GM23338 (cell line): ENCODE results near the gene RASGRP1. TPM values are rescaled to one million over a fixed set of nuclear protein-coding genes. Genes with fewer than 3 reads are reported as not detected.
A peak's percentile ranks its signal among the peaks of the same experiment; 100 is the strongest.

Experiments used
- ATAC-seq: fragments of 200-7000 bp; cut with Tn5 transposase; 3 replicates; pipeline ENCODE4 v1.9.1; 2020
- DNase-seq: peaks from one replicate; pipeline ENCODE4 v3.0.0-alpha.2; 2015; ENCODE audit warnings: low spot score
- H2AFZ ChIP-seq: fragments of 200-600 bp; sonication (generic); 2 replicates; pipeline ENCODE4 v1.8.0; 2016; ENCODE audit warnings: antibody characterized with exemption, mild to moderate bottlenecking, moderate library complexity
- H3F3A ChIP-seq: fragments of 200-600 bp; sonication (generic); replicated peaks from 2 replicates; pipeline ENCODE4 v1.8.0; 2017; ENCODE audit warnings: antibody characterized with exemption, mixed run types, low read depth
- H3K27ac ChIP-seq: fragments of 200-600 bp; sonication (generic); 2 replicates; pipeline ENCODE4 v1.6.1; 2016; ENCODE audit warnings: low read depth
- H3K27me3 ChIP-seq: fragments of 200-600 bp; sonication (generic); 2 replicates; pipeline ENCODE4 v1.8.0; 2016; ENCODE audit warnings: mild to moderate bottlenecking, mixed run types, moderate library complexity; ENCODE audit not compliant: insufficient read depth
- H3K36me3 ChIP-seq: fragments of 200-600 bp; sonication (generic); 2 replicates; pipeline ENCODE4 v1.8.0; 2016; ENCODE audit warnings: mild to moderate bottlenecking; ENCODE audit not compliant: insufficient read depth
- H3K4me1 ChIP-seq: fragments of 200-600 bp; sonication (generic); 2 replicates; pipeline ENCODE4 v1.8.0; 2016; ENCODE audit warnings: mild to moderate bottlenecking, moderate library complexity; ENCODE audit not compliant: insufficient read depth
- H3K4me2 ChIP-seq: fragments of 200-600 bp; sonication (generic); 2 replicates; pipeline ENCODE4 v1.7.1; 2017; ENCODE audit warnings: mixed run types
- H3K4me3 ChIP-seq: fragments of 200-600 bp; sonication (generic); 2 replicates; pipeline ENCODE4 v1.6.1; 2016; ENCODE audit warnings: mixed run types
- H3K79me2 ChIP-seq: fragments of 200-600 bp; sonication (generic); replicated peaks from 2 replicates; pipeline ENCODE4 v1.8.0; 2017; ENCODE audit warnings: mild to moderate bottlenecking; ENCODE audit not compliant: insufficient read depth
- H3K9me2 ChIP-seq: fragments of 200-600 bp; sonication (generic); 2 replicates; pipeline ENCODE4 v1.8.0; 2017; ENCODE audit not compliant: insufficient read depth
- H4K20me1 ChIP-seq: fragments of 200-600 bp; sonication (generic); replicated peaks from 2 replicates; pipeline ENCODE4 v1.8.0; 2017; ENCODE audit warnings: mild to moderate bottlenecking; ENCODE audit not compliant: insufficient read depth
- H3K27ac Mint-ChIP-seq: 2 replicates; pipeline ENCODE4 v1.8.0; 2020; ENCODE audit warnings: inconsistent platforms, mild to moderate bottlenecking, moderate library complexity, mixed read lengths
- H3K27me3 Mint-ChIP-seq: 3 replicates; pipeline ENCODE4 v1.8.0; 2022; ENCODE audit warnings: low read depth, mild to moderate bottlenecking, moderate library complexity, mixed read lengths, inconsistent platforms; ENCODE audit not compliant: insufficient read depth, poor library complexity
- H3K36me3 Mint-ChIP-seq: 3 replicates; pipeline ENCODE4 v1.8.0; 2021; ENCODE audit warnings: low read depth, mild to moderate bottlenecking, inconsistent platforms, moderate library complexity, mixed read lengths
- H3K4me1 Mint-ChIP-seq: 3 replicates; pipeline ENCODE4 v1.8.0; 2020; ENCODE audit warnings: mild to moderate bottlenecking, inconsistent platforms, mixed read lengths
- H3K4me3 Mint-ChIP-seq: 3 replicates; pipeline ENCODE4 v1.8.0; 2021; ENCODE audit warnings: moderate library complexity, mild to moderate bottlenecking, inconsistent platforms, mixed read lengths
- H3K9me3 Mint-ChIP-seq: 3 replicates; pipeline ENCODE4 v1.8.0; 2020; ENCODE audit warnings: moderate library complexity, mild to moderate bottlenecking, inconsistent platforms, mixed read lengths
- CREB1 ChIP-seq: fragments of 250-450 bp; sonication (Bioruptor Pico); IDR thresholded peaks from 2 replicates; pipeline ENCODE4 v1.5.0; 2020; ENCODE audit warnings: low read depth, mild to moderate bottlenecking, moderate library complexity
- EZH2 ChIP-seq: fragments of 200-600 bp; sonication (generic); IDR thresholded peaks from one replicate; pipeline ENCODE4 v1.8.0; 2017; ENCODE audit warnings: antibody characterized with exemption, mild to moderate bottlenecking, low read depth; ENCODE audit not compliant: unreplicated experiment
- EZH2phosphoT487 ChIP-seq: fragments of 200-600 bp; sonication (generic); IDR thresholded peaks from one replicate; pipeline ENCODE4 v1.8.1; 2018; ENCODE audit warnings: antibody characterized with exemption; ENCODE audit not compliant: unreplicated experiment
- JUNB ChIP-seq: IDR thresholded peaks from one replicate; pipeline ENCODE4 v1.6.1; 2016; ENCODE audit warnings: antibody characterized with exemption; ENCODE audit not compliant: unreplicated experiment
- POLR2AphosphoS5 ChIP-seq: IDR thresholded peaks from 2 replicates; pipeline ENCODE4 v1.6.1; 2016; ENCODE audit warnings: antibody characterized with exemption, low read depth
- STAT1 ChIP-seq: IDR thresholded peaks from one replicate; pipeline ENCODE4 v1.6.1; 2016; ENCODE audit warnings: antibody characterized with exemption; ENCODE audit not compliant: unreplicated experiment
- ZNF114 ChIP-seq: fragments of 250-450 bp; sonication (Bioruptor Pico); IDR thresholded peaks from 2 replicates; pipeline ENCODE4 v1.5.0; 2020; ENCODE audit warnings: mild to moderate bottlenecking, moderate library complexity
- ZNF331 ChIP-seq: fragments of 250-450 bp; sonication (Bioruptor Pico); IDR thresholded peaks from 2 replicates; pipeline ENCODE4 v1.5.0; 2020; ENCODE audit warnings: low read depth, mild to moderate bottlenecking, moderate library complexity
- polyA plus RNA-seq: library from polyadenylated mRNA; unstranded; fragments of >200 nt; fragmentation: Nextera tagmentation; extraction: Ambion mirVana; gene quantifications from 2 replicates; pipeline ENCODE4 v1.2.1, GENCODE V29; 2016
- total RNA-seq: library from RNA; depleted of rRNA; stranded (reverse); fragments of >200 nt; shearing (Covaris generic); gene quantifications from 2 replicates; pipeline ENCODE4 v1.2.3, GENCODE V29; 2014
- TF ChIP-seq, protein P1 (sequence below): IDR thresholded peaks from one replicate; pipeline ENCODE4 v1.6.1; 2018; ENCODE audit warnings: antibody characterized with exemption; ENCODE audit not compliant: unreplicated experiment
- TF ChIP-seq, protein P2 (sequence below): fragments of 250-450 bp; sonication (Bioruptor Pico); IDR thresholded peaks from 2 replicates; pipeline ENCODE4 v1.5.0; 2020; ENCODE audit warnings: mild to moderate bottlenecking, moderate library complexity
- TF ChIP-seq, protein P3 (sequence below): IDR thresholded peaks from 2 replicates; pipeline ENCODE4 v1.6.1; 2016; ENCODE audit warnings: antibody characterized with exemption

The RASGRP1 gene
- total and polyA plus RNA-seq, 2 experiments from 2014 or later: 1.1 to 1.2 TPM

DNA sequence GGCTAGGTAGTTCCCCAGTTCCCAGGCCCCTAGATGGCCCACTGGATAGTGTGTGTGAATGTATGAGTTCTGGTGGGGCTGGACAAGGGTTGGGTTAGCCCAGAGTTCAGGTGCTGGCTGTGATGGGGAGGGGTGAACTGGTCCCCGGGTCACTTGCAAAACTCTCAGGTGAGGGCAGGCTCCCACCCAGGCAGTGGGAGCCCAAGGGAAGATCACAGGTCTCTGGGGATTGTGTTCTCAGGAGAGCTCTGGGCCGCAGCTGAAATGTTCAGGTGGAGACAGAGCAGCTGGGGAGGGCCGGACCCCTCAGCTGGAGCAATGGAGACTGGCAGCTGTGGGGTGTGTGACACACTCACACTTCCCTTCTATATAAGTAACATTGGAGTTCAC is 123.5 kb downstream of the RASGRP1 start:
- no peaks in the 10 kb centered on the region for H3K36me3 Mint-ChIP-seq
- Histone ChIP-seq H3K4me3 (no peak overlapping the region), H2AFZ (peak overlapping the region; percentile 90), H3K9me2 (no peaks in the 10 kb centered on the region), H3K4me2 (no peak overlapping the region; the same call in 1 of the 2 replicates), H3K4me1 (no peaks in the 10 kb centered on the region), H3K27ac (no peak overlapping the region), H3K27me3 (no peaks in the 10 kb centered on the region), H3F3A (no peaks in the 10 kb centered on the region), H4K20me1 (no peaks in the 10 kb centered on the region), H3K79me2 (no peaks in the 10 kb centered on the region), H3K36me3 (no peaks in the 10 kb centered on the region)
- TF ChIP-seq, protein P1, sequence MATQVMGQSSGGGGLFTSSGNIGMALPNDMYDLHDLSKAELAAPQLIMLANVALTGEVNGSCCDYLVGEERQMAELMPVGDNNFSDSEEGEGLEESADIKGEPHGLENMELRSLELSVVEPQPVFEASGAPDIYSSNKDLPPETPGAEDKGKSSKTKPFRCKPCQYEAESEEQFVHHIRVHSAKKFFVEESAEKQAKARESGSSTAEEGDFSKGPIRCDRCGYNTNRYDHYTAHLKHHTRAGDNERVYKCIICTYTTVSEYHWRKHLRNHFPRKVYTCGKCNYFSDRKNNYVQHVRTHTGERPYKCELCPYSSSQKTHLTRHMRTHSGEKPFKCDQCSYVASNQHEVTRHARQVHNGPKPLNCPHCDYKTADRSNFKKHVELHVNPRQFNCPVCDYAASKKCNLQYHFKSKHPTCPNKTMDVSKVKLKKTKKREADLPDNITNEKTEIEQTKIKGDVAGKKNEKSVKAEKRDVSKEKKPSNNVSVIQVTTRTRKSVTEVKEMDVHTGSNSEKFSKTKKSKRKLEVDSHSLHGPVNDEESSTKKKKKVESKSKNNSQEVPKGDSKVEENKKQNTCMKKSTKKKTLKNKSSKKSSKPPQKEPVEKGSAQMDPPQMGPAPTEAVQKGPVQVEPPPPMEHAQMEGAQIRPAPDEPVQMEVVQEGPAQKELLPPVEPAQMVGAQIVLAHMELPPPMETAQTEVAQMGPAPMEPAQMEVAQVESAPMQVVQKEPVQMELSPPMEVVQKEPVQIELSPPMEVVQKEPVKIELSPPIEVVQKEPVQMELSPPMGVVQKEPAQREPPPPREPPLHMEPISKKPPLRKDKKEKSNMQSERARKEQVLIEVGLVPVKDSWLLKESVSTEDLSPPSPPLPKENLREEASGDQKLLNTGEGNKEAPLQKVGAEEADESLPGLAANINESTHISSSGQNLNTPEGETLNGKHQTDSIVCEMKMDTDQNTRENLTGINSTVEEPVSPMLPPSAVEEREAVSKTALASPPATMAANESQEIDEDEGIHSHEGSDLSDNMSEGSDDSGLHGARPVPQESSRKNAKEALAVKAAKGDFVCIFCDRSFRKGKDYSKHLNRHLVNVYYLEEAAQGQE: no peak
- TF ChIP-seq CREB1 (no peak), STAT1 (no peak), ZNF114 (CRISPR knock-in tag) (no peak), JUNB (no peak), ZNF331 (no peak), EZH2phosphoT487 (no peak), POLR2AphosphoS5 (no peak), EZH2 (no peak)
- TF ChIP-seq, protein P2, sequence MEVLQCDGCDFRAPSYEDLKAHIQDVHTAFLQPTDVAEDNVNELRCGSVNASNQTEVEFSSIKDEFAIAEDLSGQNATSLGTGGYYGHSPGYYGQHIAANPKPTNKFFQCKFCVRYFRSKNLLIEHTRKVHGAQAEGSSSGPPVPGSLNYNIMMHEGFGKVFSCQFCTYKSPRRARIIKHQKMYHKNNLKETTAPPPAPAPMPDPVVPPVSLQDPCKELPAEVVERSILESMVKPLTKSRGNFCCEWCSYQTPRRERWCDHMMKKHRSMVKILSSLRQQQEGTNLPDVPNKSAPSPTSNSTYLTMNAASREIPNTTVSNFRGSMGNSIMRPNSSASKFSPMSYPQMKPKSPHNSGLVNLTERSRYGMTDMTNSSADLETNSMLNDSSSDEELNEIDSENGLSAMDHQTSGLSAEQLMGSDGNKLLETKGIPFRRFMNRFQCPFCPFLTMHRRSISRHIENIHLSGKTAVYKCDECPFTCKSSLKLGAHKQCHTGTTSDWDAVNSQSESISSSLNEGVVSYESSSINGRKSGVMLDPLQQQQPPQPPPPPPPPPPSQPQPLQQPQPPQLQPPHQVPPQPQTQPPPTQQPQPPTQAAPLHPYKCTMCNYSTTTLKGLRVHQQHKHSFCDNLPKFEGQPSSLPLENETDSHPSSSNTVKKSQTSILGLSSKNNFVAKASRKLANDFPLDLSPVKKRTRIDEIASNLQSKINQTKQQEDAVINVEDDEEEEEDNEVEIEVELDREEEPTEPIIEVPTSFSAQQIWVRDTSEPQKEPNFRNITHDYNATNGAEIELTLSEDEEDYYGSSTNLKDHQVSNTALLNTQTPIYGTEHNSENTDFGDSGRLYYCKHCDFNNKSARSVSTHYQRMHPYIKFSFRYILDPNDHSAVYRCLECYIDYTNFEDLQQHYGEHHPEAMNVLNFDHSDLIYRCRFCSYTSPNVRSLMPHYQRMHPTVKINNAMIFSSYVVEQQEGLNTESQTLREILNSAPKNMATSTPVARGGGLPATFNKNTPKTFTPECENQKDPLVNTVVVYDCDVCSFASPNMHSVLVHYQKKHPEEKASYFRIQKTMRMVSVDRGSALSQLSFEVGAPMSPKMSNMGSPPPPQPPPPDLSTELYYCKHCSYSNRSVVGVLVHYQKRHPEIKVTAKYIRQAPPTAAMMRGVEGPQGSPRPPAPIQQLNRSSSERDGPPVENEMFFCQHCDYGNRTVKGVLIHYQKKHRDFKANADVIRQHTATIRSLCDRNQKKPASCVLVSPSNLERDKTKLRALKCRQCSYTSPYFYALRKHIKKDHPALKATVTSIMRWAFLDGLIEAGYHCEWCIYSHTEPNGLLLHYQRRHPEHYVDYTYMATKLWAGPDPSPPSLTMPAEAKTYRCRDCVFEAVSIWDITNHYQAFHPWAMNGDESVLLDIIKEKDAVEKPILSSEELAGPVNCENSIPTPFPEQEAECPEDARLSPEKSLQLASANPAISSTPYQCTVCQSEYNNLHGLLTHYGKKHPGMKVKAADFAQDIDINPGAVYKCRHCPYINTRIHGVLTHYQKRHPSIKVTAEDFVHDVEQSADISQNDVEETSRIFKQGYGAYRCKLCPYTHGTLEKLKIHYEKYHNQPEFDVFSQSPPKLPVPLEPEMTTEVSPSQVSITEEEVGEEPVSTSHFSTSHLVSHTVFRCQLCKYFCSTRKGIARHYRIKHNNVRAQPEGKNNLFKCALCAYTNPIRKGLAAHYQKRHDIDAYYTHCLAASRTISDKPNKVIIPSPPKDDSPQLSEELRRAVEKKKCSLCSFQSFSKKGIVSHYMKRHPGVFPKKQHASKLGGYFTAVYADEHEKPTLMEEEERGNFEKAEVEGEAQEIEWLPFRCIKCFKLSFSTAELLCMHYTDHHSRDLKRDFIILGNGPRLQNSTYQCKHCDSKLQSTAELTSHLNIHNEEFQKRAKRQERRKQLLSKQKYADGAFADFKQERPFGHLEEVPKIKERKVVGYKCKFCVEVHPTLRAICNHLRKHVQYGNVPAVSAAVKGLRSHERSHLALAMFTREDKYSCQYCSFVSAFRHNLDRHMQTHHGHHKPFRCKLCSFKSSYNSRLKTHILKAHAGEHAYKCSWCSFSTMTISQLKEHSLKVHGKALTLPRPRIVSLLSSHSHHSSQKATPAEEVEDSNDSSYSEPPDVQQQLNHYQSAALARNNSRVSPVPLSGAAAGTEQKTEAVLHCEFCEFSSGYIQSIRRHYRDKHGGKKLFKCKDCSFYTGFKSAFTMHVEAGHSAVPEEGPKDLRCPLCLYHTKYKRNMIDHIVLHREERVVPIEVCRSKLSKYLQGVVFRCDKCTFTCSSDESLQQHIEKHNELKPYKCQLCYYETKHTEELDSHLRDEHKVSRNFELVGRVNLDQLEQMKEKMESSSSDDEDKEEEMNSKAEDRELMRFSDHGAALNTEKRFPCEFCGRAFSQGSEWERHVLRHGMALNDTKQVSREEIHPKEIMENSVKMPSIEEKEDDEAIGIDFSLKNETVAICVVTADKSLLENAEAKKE (CRISPR knock-in tag): no peak
- TF ChIP-seq, protein P3, sequence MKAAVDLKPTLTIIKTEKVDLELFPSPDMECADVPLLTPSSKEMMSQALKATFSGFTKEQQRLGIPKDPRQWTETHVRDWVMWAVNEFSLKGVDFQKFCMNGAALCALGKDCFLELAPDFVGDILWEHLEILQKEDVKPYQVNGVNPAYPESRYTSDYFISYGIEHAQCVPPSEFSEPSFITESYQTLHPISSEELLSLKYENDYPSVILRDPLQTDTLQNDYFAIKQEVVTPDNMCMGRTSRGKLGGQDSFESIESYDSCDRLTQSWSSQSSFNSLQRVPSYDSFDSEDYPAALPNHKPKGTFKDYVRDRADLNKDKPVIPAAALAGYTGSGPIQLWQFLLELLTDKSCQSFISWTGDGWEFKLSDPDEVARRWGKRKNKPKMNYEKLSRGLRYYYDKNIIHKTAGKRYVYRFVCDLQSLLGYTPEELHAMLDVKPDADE: no peak
- no peak for ATAC-seq
- DNase-seq: no peak
- H3K27ac Mint-ChIP-seq: no peak overlapping the region
- H3K4me1 Mint-ChIP-seq: peaks cover 5% of the 10 kb centered on the region; the same call in 1 of the 3 replicates
- no peaks in the 10 kb centered on the region for H3K9me3 Mint-ChIP-seq
- H3K4me3 Mint-ChIP-seq: no peak overlapping the region
- peaks cover 8% of the 10 kb centered on the region for H3K27me3 Mint-ChIP-seq
